Middle frontal gyrus (tissue), 1 donor: ENCODE data around the gene DOK6.

Source experiments
- DNase-seq: peaks from one replicate; pipeline ENCODE4 v3.0.0-alpha.2; 2015; ENCODE audit warnings: low spot score; ENCODE audit errors: extremely low spot score

The DOK6 gene

DNA sequence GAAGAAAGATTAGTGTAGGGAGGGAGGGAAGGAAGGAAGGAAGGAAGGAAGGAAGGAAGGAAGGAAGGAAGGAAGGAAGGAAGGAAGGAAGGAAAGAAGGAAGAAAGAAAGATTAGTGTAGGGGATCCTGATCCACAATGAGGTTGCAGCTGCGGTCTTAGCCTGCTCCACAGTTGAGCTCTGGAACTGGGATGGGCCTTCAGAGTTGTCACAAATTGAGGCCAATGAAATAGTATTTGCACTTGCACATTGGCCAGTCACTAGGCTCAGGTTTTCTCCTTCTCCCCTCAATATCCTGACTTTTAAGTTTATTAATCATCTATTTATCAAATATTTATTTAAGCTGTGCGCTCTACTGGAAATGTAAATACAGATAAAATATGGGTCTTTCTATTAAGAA lies 34.3 kb downstream of the DOK6 start:
- DNase-seq, result no peak

DNA sequence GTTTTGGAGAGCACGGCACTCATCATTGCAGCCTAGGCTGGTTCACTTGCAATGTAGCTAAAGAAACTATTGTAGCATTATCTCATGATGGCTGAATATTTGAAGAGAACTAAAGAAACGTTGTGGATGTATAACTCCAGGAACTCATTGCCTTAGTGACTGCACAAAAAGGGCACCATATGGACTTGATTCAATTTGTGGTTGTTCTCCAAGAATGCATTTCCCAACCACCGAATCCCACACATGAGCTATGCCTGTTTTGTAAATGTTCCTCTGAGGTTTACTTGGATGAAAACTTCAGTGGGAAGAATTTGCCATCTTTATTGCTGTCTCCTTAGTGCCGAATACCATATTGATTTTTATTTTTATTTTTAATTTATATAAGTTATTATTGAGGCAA lies 43.5 kb downstream of the DOK6 start:
- DNase-seq, result no peak

DNA sequence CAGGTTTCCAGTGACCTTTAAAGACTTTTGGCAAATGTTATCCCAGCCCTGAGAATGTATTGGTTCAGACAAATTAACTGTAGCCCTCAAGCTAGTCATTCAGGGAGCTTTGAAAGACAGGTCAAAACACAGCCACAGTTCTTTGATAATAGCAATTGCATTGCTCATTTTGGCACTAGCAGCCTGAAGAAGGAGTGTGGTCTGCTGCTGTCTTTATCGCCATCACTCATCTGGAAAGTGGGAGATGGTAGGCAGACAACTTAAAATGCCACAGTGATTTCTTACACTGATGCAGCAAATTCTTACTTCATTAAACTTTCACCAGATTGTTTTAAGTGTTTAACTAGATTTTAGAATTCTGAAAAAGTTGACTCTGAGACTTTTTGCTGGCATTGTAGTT lies 47.2 kb downstream of the DOK6 start:
- DNase-seq, result no peak

DNA sequence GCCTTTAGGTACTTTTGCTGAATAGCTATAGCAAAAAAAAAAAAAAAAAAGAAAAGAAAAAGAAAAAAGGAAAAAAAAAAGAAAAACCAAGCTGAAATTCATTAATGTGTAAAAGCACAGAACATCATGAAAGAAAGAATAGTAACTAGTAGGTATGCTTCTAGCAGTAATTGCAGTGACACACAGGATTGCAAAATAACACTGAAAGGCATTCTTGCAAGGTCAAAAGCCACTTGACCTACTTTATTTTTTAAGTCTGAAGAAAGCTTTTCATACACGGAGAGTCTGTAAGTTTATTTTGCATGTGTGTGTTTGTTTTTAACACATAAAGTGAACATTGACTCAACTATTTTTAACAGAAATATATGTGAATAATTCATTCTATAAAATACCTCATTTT lies 54.4 kb downstream of the DOK6 start:
- DNase-seq, result no peak

DNA sequence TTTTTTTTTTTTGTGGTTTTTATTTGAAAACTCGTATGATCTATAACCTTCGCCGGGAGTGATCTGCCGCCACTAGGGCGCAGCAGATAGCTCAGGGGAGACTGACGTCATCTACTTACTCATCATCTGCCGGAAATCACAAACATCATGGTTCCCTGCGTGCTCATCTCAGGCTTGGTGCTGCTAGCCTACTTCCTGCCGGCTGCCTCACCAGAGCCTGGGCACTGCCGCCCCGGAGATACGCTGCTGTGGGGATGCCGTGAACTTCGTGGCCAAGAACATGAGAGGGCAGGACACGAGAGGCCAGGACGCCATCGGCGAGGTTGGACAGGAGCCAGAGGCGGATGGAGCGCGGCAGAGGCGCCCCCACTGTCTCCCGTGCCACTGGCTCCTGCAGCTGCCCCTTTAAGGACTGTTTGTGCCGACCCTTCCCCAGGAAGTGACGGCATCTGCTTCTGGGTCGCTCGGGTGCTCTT lies 68.8 kb downstream of the DOK6 start:
- no peak for DNase-seq

DNA sequence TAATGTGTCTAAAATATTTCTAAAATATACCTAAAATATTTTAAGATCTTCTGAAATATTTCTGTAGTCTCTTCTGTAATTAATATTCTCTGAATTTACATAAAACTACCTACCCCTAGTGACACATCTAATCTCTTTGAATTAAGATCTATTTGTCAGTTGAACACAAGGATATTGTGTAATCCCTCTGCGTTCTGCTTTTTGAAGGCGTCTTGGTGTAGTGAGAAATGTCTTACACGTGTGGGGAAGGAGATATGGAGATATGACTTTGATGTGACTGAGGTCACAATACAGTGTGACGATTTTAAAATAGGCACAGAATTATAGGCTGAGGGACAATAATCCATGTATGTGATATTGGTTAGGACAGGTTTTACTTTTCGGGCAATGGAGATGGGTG lies 79.8 kb downstream of the DOK6 start:
- DNase-seq, result no peak

DNA sequence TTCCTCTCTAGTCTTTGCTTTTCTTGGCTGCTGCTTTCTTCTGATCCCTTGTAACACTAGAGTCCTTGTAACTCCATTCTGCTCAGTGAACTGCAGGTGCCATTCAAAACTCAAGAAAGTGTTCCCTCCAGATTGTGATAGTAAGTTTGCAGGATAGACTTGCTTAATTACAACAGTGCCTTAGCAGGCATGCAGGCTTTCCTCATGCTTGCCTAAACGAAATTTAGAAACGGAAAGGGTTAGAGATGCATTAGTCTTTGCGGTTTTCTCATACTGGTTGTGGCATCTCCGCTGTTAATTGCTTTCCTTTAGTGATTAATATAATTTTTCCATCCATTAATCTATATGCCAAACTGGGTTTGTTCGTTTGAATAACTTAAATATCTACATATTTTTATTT lies 82.9 kb downstream of the DOK6 start:
- DNase-seq, result no peak

DNA sequence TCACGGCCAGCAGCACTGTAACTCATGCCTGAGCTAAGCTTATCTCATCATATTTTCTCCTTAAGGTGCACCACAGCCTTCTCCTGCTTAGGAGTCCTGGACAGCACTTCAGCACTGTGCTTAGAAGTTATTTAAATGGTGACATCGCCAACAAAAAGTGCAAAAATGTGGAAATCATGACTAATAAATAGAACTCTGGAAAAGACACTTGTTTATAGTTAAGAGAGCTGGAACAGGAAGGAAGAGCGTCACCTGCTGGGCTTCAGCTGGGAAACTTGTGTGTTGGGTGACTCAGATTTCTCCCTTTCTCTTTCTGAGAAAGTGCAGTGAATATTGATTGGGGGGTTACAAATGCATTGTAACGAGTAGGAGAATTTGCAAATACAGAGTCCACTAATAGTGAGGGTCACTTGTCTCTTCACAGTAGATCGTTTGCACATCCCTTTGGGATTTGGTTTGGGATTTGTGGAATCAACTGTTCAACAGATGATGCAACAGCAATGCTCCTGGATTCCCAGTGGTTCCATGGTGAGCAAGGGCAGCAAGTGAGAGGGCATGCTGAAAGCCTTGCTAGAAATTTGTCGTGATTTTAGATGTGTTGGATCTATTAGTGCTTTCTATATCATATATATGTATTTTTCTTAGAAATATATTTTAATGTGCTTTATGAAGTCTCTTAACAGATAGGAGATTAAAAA lies 84.2 kb downstream of the DOK6 start:
- no peak for DNase-seq

DNA sequence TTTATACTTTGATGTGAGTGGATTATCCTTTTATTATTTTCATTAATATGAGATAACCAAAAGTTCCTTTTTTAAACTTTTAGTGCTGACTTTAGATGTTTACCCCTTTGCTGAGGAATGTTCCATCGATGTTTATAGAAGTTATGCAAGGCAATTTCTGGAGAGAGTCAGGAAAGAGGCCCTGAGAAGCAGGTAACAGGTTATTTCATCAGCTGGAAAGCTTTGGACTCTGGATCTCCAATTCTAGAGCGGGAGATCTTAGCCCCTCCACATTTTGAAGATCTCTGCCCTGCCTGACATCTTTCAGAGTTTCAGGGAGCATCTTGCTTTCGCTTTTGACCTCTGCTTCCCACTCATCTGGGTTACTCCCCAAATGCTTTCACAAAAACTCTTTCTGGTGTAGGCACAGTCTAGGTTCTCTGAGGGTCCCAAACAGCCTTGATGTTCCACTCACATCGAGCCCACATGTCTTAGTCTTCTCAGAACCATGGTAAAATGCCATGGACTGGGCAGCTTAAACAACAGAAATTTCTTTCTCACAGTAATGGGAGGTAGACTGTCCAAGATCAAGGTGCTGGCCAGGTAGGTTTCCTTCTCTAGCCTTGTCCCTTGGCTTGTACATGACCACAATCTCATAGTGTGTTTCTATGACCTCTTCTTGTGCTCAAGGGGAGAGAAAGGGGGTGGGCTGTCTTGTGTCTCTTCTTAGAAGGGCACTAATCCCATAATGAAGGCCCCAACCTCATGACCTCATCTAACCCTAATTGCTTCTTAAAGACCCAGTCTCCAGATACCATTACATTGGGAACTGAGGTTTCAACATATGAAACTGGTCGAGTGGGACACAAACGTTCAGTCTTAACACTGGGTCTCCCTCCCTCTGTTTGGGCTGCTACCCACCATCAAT lies 87.1 kb downstream of the DOK6 start:
- DNase-seq, result no peak

DNA sequence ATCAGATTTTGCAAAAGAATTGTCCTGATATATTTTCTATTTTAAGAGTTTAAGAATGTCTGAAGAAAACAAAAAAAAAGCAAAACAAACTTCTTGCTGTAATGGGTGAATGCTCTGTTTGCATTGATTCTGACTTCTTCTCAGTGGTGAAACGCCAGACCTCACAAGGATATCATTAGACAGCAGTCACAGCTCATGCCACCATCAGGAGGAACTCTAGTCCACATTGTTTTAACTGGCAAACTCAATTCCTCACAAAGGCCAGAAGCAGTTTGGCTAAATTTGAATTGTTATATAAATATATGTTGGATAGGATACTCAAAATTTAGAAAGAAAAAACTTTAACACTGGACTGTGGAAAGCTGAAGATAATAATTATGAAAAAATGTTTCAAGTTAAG lies 89.4 kb downstream of the DOK6 start:
- no peak for DNase-seq

DNA sequence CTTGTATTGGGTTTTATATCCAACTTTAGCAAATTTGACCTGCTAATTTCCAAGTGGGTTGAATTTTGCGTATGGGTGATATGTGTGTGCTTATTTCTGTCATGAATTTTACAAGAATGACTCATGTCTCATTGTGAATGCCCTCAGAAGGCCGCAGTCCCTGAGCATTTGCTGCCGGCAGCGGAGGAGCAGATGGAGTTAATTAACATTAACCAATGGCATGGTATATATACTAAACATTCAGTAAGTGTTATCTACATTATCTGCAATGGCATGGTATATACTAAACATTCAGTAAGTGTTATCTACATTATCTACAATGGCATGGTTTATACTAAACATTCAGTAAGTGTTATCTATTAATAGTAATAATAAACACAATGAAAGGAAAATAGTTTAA lies 90.1 kb downstream of the DOK6 start:
- no peak for DNase-seq

DNA sequence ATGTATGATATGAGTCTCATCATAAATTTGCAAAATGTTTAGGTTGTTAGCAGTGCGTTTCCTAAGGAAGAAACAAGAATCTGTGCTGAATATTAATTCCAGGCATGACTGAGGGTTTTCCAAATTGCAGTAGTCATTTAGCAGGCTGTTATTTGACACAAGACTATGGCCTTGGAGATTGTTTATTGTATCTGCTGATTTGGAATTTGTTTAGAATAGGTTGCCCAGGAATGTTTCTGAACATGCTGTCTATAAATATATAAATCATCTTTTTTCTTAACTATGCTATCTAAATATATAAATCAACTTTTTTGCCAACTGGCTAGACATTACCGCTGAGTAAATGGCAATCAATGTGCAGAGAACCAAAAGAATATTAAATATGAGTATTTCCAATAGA lies 90.9 kb downstream of the DOK6 start:
- DNase-seq, result no peak

DNA sequence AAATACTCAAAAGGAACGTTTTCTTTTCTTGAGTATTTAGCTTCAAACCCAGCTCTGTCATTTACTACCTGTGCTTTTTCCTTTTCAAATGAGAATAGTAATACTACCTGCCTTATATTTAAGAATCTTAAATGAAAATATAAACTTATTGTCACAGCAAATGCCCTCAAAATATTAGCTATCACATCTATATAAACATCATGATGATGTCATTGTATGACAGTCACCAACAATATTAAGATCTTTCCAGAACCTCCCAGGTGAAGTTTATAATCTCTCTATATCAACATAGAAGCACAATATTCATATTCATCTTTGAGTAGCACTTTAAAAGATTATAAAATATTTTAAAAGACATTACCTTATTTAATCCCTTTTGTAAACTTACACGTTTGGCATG lies 92.2 kb downstream of the DOK6 start:
- no peak for DNase-seq

DNA sequence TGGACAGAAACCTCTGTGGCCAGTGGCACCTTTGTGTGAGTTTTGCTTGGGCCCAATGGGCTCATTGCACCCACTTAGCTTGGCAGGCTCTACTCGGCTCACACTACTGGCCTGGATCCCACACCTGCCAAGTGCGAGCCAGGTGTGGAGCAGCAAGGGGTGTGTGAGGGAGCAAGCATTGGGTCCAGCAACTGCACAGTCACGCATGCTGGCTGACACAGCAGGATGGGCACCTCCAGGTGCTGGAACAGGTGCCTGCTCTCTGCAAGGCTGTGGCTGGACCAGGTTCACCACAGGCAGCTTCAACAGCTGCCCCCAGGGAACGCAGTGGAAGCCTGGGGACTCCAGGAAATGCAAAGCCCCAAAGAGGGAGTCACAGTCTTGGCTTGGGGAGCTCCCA lies 94.2 kb downstream of the DOK6 start:
- no peak for DNase-seq

DNA sequence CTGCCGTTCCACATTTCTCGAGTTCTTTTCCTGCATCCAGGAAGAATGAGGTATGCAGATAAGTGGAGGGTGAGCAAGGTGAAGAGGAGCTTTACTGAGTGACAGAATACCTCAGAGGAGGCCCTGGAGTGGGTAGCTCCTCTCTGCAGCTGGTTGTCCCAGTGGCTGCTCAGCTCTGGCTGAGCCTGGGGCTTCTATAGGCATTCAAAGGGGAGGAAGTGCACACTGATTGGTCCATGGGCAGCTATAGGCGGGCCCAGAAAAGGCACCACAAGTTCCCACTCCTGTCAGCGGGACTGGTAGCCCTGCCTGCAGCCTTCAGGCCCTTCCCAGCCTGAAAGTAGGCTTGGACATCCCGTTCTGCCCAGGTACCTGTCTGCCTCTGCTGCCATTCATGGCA lies 94.7 kb downstream of the DOK6 start:
- no peak for DNase-seq

DNA sequence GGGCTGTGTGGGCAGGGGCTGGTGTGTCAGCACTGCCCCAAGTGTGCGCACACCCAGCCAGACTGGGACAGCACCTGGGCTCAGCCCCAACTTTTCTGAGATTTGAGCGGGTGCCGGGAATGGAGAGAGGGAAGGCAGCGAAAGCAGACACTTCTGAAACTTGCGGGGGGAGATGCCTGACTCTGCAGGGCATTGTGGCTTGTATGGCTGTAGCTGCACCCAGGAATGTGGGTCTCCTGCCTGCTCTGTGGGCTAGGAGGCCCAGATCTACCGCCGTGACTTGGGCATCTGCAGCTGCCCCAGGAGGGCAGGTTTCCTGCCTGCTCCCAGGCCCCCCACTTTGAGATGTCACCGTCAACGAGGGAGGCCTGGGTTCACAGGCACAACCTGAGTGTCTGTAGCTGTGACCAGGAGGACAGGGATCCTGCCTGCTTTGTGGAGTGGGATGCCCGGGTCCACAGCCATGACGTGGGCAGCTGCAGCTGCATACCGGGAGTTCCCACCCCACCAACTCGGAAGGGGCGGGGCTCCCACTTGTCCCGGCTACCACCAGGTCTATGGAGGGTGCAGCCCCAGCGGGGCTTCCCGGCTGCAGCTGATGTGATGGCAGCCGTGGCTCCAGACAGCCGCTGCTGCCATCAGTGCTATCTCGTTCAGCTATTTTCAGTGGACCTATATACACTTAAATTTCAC lies 95.3 kb downstream of the DOK6 start:
- no peak for DNase-seq

DNA sequence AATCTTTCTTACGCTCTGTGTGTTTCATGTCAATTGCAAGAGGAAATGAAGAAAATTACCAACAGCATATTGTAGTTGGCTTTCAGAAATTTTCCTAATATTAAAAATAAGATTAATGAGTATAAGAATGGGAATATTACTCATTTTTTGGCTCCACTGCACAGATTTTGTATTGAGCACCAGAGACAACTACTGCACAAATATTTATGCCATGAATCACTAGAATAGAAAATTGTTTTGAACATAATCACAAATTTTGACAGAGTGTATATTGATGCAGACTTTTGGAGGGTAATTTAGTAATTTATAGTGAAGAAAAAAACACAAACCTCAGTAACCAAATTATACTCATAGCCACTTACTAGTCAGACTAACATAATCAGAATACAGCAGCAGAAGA lies 118.3 kb downstream of the DOK6 start:
- DNase-seq, result no peak

DNA sequence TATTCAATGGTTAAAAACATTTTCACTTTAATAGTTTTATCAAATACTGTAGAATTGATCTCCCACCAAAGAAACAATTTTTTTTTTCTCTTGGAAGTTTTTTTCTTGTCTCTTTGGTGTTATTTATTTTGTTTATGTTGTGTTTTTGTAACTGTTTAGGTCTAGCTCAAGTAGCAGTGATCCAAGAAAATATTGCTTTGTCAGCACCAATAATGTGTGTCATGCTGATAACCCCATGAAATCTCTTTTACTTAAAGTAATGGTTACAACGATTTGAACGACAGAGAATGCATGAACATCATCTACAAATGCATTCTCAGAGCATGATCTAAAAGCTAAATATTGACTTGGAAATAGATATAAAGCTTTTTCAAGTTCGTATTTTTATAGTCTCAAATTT lies 122.9 kb downstream of the DOK6 start:
- DNase-seq, result no peak

DNA sequence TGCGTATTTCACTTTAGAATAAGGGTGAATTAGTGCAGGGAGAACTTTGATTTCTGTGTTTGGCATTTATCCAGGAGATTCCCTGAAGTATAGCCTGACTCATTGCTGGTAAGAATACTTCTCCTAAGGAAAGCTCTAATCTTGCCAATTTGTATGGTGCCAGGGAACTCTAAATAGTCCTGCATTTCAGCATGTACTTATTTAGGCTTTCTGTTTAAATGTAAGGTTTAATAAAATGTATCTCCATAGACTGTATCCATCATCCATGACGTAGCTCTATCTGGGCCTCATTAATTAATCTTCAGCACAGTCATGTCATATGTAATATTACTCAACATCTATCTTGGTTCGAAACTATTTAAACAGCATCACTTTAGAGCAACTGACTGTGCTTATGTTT lies 127.7 kb downstream of the DOK6 start:
- no peak for DNase-seq

DNA sequence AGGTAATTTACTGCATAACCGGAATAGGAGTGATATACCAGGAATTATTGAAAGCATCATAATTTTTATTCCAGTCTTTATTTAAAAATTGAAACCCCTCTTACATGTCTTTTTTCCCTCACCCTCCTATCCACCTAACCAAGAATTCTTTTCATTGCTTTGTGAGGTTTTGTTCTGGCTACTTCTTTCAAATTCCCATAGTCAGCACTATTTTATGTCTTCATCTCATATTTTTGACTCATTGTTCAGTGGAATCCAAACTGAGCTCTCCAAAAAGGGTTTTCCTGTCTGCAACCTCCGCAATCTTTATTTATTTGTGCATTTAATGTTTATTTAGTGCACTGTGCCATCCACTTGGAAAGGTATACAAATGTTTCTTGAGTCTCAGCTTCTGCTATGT lies 128.5 kb downstream of the DOK6 start:
- DNase-seq, result no peak

DNA sequence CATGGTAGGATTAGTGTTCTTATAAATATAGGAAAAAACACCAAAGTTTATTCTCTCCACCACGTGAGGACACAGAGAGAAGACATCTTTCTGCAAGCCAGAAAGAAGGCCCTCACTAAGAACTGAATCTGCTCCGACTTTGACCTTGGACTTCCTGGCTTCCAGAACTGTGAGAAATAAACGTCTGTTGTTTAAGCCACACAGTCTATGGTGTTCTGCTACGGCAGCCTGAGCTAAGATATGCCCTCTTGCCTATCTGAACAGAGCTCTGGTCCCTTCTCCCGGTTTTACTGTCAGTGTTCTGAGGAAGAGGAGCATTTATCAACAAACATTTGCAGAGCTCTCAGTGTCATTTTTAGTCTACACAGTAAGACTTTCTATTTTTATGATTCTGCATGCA lies 131.3 kb downstream of the DOK6 start:
- no peak for DNase-seq

DNA sequence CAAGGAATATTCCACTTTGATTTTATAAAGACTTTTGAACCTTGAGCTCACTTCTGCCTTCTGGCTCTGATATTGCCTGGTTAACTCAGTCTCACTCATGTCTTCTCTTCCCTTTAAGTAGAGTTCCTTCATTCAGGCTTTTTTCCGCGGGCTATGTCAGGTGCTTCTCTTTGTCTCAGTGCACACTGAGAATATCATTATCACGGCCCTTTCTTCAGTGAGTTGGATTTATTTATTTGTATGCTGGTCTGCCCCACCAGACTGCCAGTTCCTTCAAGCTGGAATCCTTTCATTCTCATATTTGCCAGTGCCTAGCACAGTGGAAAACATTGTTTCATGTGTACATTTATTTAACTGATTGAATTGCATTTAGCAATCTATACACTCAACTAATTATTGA lies 136.5 kb downstream of the DOK6 start:
- DNase-seq, result no peak
